H4 (cell line): ENCODE measurements around the gene DAGLB. TPM values are rescaled to one million over a fixed set of nuclear protein-coding genes. Genes with fewer than 3 reads are reported as not detected.

Experiments
- DNase-seq: peaks from one replicate; pipeline ENCODE4 v3.0.0-alpha.2; 2015; ENCODE audit warnings: low spot score
- total RNA-seq: library from RNA; depleted of rRNA; stranded (reverse); fragments of >200 nt; shearing (Covaris generic); gene quantifications from 2 replicates; pipeline ENCODE4 v1.2.3, GENCODE V29; 2014; rRNA removed

DAGLB gene
- total RNA-seq, 1 experiment from 2014 or later: 29.2 TPM

- DNase-seq: no peak
These were observed 82.3 kb downstream of the DAGLB start for GRCh38 chr7:6365451-6365850.

GRCh38 chr7:6360841-6361240 is 86.9 kb downstream of the DAGLB start:
- no peak for DNase-seq

GRCh38 chr7:6359734-6360133 is 88.0 kb downstream of the DAGLB start:
- no peak for DNase-seq

Other genes with a start within 250 kb of the DAGLB start
- gene CYTH3, start 175.3 kb downstream of the DAGLB start, total RNA-seq: 7.4 and 9.8 TPM in 2 replicates
- gene FAM220A, start 99.0 kb downstream of the DAGLB start, total RNA-seq: 52.1 and 58.0 TPM in 2 replicates
- 136 and 203 TPM in 2 replicates for gene RAC1, start 73.4 kb downstream of the DAGLB start, total RNA-seq
- gene KDELR2, start 36.2 kb upstream of the DAGLB start, total RNA-seq: 458 and 494 TPM in 2 replicates
- not detected in 2 replicates for gene GRID2IP, start 103.5 kb upstream of the DAGLB start, total RNA-seq
- 160 and 170 TPM in 2 replicates for gene ZDHHC4, start 129.5 kb upstream of the DAGLB start, total RNA-seq
- gene INTS15, start 142.1 kb upstream of the DAGLB start, total RNA-seq: 38.6 and 44.2 TPM in 2 replicates
- 2.8 and 3.7 TPM in 2 replicates for gene ZNF853, start 167.7 kb upstream of the DAGLB start, total RNA-seq
- 5.1 and 7.9 TPM in 2 replicates for gene ZNF316, start 189.4 kb upstream of the DAGLB start, total RNA-seq